ENCODE data around the gene MOB2. TPM values are rescaled to one million over a fixed set of nuclear protein-coding genes. Genes with fewer than 3 reads are reported as not detected.

The MOB2 gene
- total and polyA plus RNA-seq, 2 donors from 2014 or later = 50.7 to 51.7 TPM

DNA sequence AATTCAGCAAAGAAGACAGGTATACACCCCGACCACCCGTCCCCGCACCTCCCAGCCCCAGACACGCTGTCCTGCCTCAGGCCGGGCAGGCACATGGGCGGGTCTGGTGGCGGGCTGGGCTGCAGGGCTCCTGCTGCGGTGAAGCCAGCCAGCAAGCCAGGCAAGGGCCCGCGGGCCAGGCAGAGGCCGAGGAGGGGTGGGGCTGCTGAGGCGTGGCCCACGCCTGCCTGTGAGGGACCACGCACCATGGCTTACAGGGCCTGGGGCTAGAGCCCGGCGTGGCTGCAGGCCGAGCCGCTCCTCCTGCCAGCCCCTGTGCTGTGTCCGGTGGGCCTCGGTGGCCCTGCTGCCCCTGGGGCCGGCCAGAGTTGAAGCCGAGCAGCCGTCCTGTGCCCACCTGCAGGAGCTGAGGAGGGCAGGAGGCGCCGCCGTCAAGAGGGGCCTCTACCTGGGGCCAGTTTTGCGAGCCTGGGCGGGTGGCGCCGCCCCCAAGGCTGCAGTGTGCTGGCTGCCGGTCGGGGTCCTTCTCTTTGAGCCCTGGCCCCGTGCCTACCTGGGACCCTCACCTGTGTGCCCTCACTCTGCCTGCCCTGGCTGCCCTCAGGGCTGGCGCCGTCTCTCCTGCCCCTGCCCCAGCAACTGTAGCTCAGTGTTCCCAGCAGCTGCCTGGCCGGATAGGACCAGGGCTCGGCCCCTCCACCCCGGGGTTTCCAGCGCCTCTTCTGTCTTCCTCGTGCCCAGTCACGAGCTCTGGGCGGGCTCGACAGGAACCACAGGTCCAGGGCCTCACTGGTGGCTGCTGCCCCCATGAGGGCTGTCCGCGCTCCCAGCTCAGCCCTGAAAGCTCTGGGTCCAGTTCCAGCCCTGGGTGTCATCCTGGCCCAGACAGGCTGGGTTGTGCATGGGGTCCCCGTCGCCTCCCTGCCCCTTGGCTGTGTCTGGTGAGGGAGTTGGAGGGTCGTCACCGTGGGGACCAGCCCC is 38.4 kb downstream of the MOB2 start:
- intact Hi-C loops (cut with DNase I) = no loop called here
- no peak overlapping the region for H3K4me3 ChIP-seq (ENCODE audit: low read length in 3 of 3)
- H3K4me1 ChIP-seq (ENCODE audit: control insufficient read depth in 2 of 3, insufficient read depth in 2 of 3, low read depth in 1 of 3, low read length in 3 of 3) = no peaks in the 10 kb centered on the region
- FAIRE-seq (no peak), DNase-seq (no peak)
- no peaks in the 10 kb centered on the region for H3K9me3 ChIP-seq (ENCODE audit: control insufficient read depth in 2 of 3, insufficient read depth in 1 of 3, low read length in 3 of 3)
- no peaks in the 10 kb centered on the region for H3K27me3 ChIP-seq (ENCODE audit: control insufficient read depth, insufficient read depth, low read length)
- TF ChIP-seq CTCF (IDR thresholded peaks at IDR 0.05; ENCODE audit: borderline replicate concordance, extremely low read depth, insufficient read depth) = no peak
- H3K9ac ChIP-seq (ENCODE audit: low read length in 3 of 3) = no peak overlapping the region
- H3K27ac ChIP-seq (ENCODE audit: low read depth in 2 of 2, low read length in 2 of 2) = no peak overlapping the region
- H3K36me3 ChIP-seq (ENCODE audit: control insufficient read depth in 2 of 3, insufficient read depth in 3 of 3, low read length in 3 of 3) = no peaks in the 10 kb centered on the region

DNA sequence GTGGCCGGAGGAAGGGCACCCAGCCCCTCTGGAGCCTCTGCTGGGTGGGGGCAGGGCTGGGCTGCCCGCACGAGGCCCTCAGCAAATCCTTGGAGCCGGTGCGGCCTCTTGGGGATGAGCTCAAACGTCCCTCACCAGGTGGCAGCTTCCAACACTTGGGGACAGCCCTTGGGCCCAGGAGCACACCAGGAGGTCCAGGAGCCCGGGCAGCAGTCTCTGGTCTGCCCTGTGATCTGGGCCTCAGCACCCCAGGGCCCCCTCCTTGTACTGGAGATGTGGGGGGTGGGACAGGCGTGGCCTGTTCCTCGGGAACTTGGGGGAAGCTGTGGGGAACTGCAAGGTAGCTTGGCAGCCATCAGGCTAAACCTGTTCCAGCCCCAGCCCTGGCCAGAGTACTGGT is 40.0 kb downstream of the MOB2 start:
- DNase-seq (no peak), FAIRE-seq (no peak)
- H3K9ac ChIP-seq (ENCODE audit: low read length in 3 of 3) = no peak overlapping the region
- TF ChIP-seq CTCF (IDR thresholded peaks at IDR 0.05; ENCODE audit: borderline replicate concordance, extremely low read depth, insufficient read depth) = no peak
- no peaks in the 10 kb centered on the region for H3K9me3 ChIP-seq (ENCODE audit: control insufficient read depth in 2 of 3, insufficient read depth in 1 of 3, low read length in 3 of 3)
- H3K4me3 ChIP-seq (ENCODE audit: low read length in 3 of 3) = no peak overlapping the region
- no peaks in the 10 kb centered on the region for H3K4me1 ChIP-seq (ENCODE audit: control insufficient read depth in 2 of 3, insufficient read depth in 2 of 3, low read depth in 1 of 3, low read length in 3 of 3)
- H3K27me3 ChIP-seq (ENCODE audit: control insufficient read depth, insufficient read depth, low read length) = no peaks in the 10 kb centered on the region
- H3K36me3 ChIP-seq (ENCODE audit: control insufficient read depth in 2 of 3, insufficient read depth in 3 of 3, low read length in 3 of 3) = no peaks in the 10 kb centered on the region
- no peak overlapping the region for H3K27ac ChIP-seq (ENCODE audit: low read depth in 2 of 2, low read length in 2 of 2)
- intact Hi-C loops (cut with DNase I) = no loop called here

DNA sequence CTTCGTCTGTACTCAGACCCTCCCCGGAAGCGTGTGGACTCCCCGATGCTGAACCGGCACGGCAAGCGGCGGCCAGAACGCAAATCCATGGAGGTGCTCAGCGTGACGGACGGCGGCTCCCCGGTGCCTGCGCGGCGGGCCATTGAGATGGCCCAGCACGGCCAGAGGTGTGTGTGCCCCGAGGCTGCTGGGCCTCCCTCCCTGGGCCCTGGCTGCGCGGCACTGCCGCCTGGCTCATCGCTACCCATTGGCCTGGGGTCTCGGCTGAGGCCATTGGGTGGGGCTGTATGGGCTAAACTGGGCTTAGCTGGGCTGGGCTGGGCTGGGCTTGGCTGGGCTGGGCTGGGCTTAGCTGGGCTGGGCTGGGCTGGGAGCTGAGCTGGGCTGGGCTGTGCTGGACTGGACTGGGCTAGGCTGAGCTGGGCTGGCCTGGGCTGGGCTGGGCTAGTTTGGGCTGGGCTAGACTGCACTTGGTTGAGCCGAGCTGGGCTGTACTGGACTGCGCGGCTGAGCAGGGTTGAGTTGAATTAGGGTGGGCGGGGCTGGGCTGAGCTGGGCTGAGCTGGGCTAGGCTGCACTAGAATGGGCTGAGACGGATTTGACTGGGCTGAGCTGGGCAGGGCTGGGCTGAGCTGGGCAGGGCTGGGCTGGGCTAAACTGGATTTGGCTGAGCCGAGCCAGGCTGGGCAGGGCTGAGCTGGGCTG is 40.7 kb downstream of the MOB2 start:
- Histone ChIP-seq H3K9ac (ENCODE audit: low read length in 3 of 3) (no peak overlapping the region), H3K4me3 (ENCODE audit: low read length in 3 of 3) (no peak overlapping the region), H3K27ac (ENCODE audit: low read depth in 2 of 2, low read length in 2 of 2) (no peak overlapping the region), H3K27me3 (ENCODE audit: control insufficient read depth, insufficient read depth, low read length) (no peaks in the 10 kb centered on the region), H3K4me1 (ENCODE audit: control insufficient read depth in 2 of 3, insufficient read depth in 2 of 3, low read depth in 1 of 3, low read length in 3 of 3) (no peaks in the 10 kb centered on the region), H3K9me3 (ENCODE audit: control insufficient read depth in 2 of 3, insufficient read depth in 1 of 3, low read length in 3 of 3) (no peaks in the 10 kb centered on the region), H3K36me3 (ENCODE audit: control insufficient read depth in 2 of 3, insufficient read depth in 3 of 3, low read length in 3 of 3) (no peaks in the 10 kb centered on the region)
- TF ChIP-seq CTCF (IDR thresholded peaks at IDR 0.05; ENCODE audit: borderline replicate concordance, extremely low read depth, insufficient read depth) = no peak
- FAIRE-seq (no peak), DNase-seq (no peak)
- intact Hi-C loops (cut with DNase I) = no loop called here

Data from kidney (tissue), 14 donors.